Hematopoietic multipotent progenitor cell (in vitro differentiated cells): ENCODE data around the gene BPIFB3. TPM values are rescaled to one million over a fixed set of nuclear protein-coding genes. Genes with fewer than 3 reads are reported as not detected.
"Not testable (repeated sequence)": the region's sequence is repeated elsewhere in the genome, so short reads cannot be mapped to it uniquely, and the experiment has no call there.

Experiments
- DNase-seq, 3 donors: peaks; one replicate each; pipeline ENCODE4 v3.0.0-alpha.2; 2011 to 2015; ENCODE audit warnings: low read depth in 2 of 3, low spot score in 2 of 3
- total RNA-seq: library from RNA; depleted of rRNA; stranded (reverse); fragments of >200 nt; gene quantifications from one replicate; pipeline ENCODE4 v1.2.3, GENCODE V29; 2012

The BPIFB3 gene
- total RNA-seq, 1 donor, result not detected

DNA sequence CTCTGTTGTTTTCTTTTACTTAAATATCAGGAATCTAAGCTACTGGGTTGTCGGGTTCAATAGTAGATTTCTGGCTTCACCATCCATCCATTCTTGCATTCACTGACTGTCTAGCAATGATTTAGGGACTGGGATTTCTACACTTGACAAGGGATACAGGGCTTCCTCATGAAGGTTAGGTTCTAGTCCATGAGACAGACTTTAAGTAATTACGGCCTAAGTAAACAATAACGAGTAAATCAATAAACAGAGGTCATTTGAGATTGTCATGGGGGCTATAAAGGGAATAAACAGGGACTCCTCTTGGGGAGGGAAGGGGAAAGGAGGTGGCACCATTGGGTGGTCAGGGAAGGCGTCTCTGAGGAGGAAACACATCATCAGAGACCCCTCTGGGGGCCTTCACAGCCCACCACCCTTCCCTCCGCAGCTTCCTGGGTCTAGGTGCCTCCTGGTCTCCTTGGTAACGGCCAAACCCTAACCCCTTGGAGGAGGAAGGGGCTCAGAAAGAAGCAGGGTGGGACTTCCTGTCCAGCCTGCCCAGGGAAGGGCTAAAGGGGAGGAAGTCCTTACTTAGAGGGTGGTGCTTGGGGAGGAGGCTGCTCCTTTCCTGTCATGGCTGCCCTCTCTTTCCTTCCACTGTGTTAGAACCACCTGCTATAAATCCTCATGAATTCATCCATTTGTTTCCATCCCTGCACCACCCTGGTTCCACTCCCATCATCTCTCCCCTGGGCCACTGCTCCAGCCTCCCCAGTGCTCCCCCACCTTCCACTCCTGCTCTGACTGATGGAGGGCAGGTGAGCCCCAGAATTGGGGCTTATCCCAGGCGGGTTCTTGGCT, 59.1 kb downstream of the BPIFB3 start:
- DNase-seq, result no peak

DNA sequence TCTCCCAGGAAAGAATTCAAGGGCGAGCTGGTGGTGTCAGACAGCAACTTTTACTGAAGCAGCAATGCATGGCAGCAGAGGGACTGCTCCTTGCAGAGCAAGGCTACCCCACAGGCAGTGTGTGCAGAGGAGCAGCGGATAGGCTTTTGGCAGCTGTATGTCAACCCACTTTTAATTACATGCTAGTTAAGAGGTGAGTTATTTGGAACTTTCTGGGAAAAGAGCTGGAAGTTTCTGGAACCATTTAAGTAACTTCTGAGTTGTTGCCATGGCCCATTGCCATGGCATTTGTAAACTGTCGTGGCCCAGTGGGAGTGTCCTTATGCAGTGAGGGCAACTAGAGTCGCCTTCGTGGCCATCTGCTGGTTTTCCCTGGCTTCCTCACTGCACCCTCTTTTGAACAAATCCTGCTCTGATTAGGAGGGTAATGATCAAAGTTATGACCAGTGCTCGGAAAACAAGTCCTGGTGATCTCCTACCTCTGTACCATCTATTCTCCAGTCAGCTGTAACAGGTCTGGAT, 59.7 kb downstream of the BPIFB3 start:
- no peak for DNase-seq

DNA sequence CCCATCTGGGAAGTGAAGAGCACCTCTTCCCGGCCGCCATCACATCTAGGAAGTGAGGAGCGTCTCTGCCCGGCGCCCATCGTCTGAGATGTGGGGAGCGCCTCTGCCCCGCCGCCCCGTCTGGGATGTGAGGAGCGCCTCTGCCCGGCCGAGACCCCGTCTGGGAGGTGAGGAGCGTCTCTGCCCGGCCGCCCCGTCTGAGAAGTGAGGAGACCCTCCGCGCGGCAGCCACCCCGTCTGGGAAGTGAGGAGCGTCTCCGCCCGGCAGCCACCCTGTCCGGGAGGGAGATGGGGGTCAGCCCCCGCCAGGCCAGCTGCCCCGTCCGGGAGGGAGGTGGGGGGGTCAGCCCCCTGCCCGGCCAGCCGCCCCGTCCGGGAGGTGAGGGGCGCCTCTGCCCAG, 61.8 kb downstream of the BPIFB3 start:
- DNase-seq, result not testable (repeated sequence)

- no peak for DNase-seq
Measured at GRCh38 chr20:33119725-33120720, 66.3 kb downstream of the BPIFB3 start.

DNA sequence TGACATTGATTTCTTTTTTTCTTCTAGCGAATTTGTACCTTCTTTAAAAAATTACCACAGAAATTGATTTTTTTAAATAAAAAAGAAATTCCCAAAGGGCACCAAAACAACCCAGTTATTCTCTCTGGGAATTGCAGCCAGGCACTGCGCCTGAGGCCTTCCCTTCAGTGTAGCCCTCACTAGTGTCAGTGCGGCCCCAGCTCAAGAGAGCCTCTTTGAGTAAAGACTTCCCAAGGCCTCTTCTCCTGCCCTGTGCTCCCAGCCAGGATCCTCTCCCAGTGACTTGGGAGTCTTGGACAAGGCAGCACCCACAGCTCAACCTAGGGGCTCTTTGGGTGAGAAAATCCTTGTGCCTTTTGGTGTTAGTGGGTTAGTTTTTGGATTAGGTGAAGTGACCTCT, 67.2 kb downstream of the BPIFB3 start:
- DNase-seq, result no peak

DNA sequence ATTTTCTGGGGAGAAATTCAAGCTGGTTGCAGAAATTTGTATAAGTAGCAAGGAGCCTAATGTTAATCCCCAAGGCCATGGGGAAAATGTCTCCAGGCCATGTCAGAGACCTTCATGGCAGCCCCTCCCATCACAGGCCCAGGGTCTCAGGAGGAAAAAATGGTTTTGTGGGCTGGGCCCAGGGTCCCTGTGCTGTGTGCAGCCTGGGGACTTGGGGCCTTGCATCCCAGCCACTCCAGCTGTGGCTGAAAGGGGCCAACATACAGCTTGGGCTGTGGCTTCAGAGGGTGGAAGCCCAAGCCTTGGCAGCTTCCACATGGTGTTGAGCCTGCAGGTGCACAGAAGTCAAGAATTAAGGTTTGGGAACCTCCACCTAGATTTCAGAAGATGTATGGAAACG, 68.6 kb downstream of the BPIFB3 start:
- not testable (repeated sequence) for DNase-seq

Other genes starting within 250 kb of the BPIFB3 start
- 39.9 TPM for gene MAPRE1, start 233.9 kb upstream of the BPIFB3 start, total RNA-seq
- under 0.01 TPM for gene EFCAB8, start 195.0 kb upstream of the BPIFB3 start, total RNA-seq
- not detected for gene SUN5, start 49.5 kb upstream of the BPIFB3 start, total RNA-seq
- gene BPIFB2, start 46.2 kb upstream of the BPIFB3 start, total RNA-seq, result not detected
- gene BPIFB6, start 22.3 kb upstream of the BPIFB3 start, total RNA-seq, result not detected
- gene BPIFB4, start 25.7 kb downstream of the BPIFB3 start, total RNA-seq, result not detected
- gene BPIFA2, start 114.3 kb downstream of the BPIFB3 start, total RNA-seq, result not detected
- gene BPIFA3, start 163.4 kb downstream of the BPIFB3 start, total RNA-seq, result not detected
- not detected for gene BPIFA1, start 182.1 kb downstream of the BPIFB3 start, total RNA-seq
- gene BPIFB1, start 229.3 kb downstream of the BPIFB3 start, total RNA-seq, result not detected